Tibial artery (tissue), 4 donors: ENCODE measurements around the gene NFU1.

Source experiments
- DNase-seq, 2 donors: peaks; one replicate each; pipeline ENCODE4 v3.0.0-alpha.2; 2019
- H3K27ac ChIP-seq, 2 donors: fragments of 200-600 bp; sonication (generic) in 1 of 2; 1 replicate in 1 of 2; 2 replicates in 1 of 2; pipeline ENCODE4 v1.5.1; 2018 to 2019; ENCODE audit warnings: mild to moderate bottlenecking in 1 of 2
- H3K27me3 ChIP-seq, 2 donors: fragments of 200-600 bp; sonication (generic) in 1 of 2; one replicate each; pipeline versions ENCODE4 v1.5.1 to v1.6.0; 2016 to 2019
- H3K36me3 ChIP-seq, 3 donors: fragments of 200-600 bp; sonication (generic) in 2 of 3; one replicate each; pipeline ENCODE4 v1.5.1; 2016 to 2019; ENCODE audit warnings: mild to moderate bottlenecking in 2 of 3
- H3K4me1 ChIP-seq, 4 donors: fragments of 200-600 bp; sonication (generic) in 2 of 4; 1 replicate in 3 of 4; 2 replicates in 1 of 4; pipeline ENCODE4 v1.5.1; 2016 to 2019
- H3K4me3 ChIP-seq, 2 donors: fragments of 200-600 bp; sonication (generic) in 1 of 2; 1 replicate in 1 of 2; 2 replicates in 1 of 2; pipeline ENCODE4 v1.5.1; 2018 to 2019; ENCODE audit warnings: mild to moderate bottlenecking in 2 of 2
- H3K9me3 ChIP-seq, 3 donors: fragments of 200-600 bp; sonication (generic) in 1 of 3; one replicate each; pipeline ENCODE4 v1.5.1; 2016 to 2019
- intact Hi-C: fragments of 100-400 bp; cut with DNase I; formaldehyde crosslinking; loops from one replicate; pipeline ENCODE4 v1.15.0; 2023; ENCODE audit warnings: low total_unique reads
- TF ChIP-seq, protein P1 (sequence below), 2 experiments: fragments of 200-600 bp in 1 of 2; fragments of 450-650 bp in 1 of 2; IDR thresholded peaks; one replicate each; pipeline ENCODE4 v1.5.1; 2017 to 2019; ENCODE audit warnings: antibody characterized with exemption in 2 of 2, mild to moderate bottlenecking in 1 of 2, moderate library complexity in 1 of 2

The NFU1 gene

DNA sequence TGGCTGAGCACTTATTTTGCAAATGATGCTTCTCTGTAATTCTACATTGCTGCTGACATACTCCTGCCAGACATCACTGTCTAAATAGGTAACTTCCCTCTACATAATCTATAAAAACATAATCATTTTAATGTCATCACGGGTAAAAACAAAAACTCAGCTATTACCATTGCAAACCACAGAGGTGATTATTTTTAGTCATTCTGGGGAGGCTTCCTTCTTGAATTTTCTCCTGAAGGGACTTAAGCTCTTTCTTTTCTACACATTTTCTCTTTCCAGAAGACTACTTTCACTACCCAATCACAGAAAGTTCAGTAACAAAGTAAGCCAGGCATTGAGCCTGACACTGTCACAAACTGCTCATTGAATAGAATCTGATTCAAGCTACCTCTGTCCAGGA, 40.4 kb upstream of the NFU1 start:
- H3K27ac ChIP-seq = no peak overlapping the region
- H3K4me3 ChIP-seq = no peak overlapping the region
- no peaks in the 10 kb centered on the region for H3K4me1 ChIP-seq
- H3K36me3 ChIP-seq = peaks cover 12 to 48% (median 18%) of the 10 kb centered on the region in 3 donors
- DNase-seq = no peak
- H3K27me3 ChIP-seq = no peaks in the 10 kb centered on the region
- no peaks in the 10 kb centered on the region for H3K9me3 ChIP-seq
- TF ChIP-seq, protein P1, sequence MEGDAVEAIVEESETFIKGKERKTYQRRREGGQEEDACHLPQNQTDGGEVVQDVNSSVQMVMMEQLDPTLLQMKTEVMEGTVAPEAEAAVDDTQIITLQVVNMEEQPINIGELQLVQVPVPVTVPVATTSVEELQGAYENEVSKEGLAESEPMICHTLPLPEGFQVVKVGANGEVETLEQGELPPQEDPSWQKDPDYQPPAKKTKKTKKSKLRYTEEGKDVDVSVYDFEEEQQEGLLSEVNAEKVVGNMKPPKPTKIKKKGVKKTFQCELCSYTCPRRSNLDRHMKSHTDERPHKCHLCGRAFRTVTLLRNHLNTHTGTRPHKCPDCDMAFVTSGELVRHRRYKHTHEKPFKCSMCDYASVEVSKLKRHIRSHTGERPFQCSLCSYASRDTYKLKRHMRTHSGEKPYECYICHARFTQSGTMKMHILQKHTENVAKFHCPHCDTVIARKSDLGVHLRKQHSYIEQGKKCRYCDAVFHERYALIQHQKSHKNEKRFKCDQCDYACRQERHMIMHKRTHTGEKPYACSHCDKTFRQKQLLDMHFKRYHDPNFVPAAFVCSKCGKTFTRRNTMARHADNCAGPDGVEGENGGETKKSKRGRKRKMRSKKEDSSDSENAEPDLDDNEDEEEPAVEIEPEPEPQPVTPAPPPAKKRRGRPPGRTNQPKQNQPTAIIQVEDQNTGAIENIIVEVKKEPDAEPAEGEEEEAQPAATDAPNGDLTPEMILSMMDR (IDR thresholded peaks at IDR 0.05) = no peak
- intact Hi-C loops = no loop called here

GRCh38 chr2:69474688-69475087, 37.5 kb upstream of the NFU1 start:
- no peak overlapping the region for H3K4me3 ChIP-seq
- no peaks in the 10 kb centered on the region for H3K4me1 ChIP-seq
- no peaks in the 10 kb centered on the region for H3K9me3 ChIP-seq
- no peak for DNase-seq
- no peak overlapping the region for H3K27ac ChIP-seq
- intact Hi-C loops = no loop called here
- H3K27me3 ChIP-seq = no peaks in the 10 kb centered on the region
- TF ChIP-seq, protein P1 (IDR thresholded peaks at IDR 0.05) = no peak
- peaks cover 0 to 29% (median 0%) of the 10 kb centered on the region in 3 donors for H3K36me3 ChIP-seq

- intact Hi-C loops = no loop called here
- Histone ChIP-seq H3K4me1 (no peaks in the 10 kb centered on the region), H3K36me3 (peaks cover 0 to 13% (median 0%) of the 10 kb centered on the region in 3 donors), H3K27ac (no peak overlapping the region), H3K27me3 (no peaks in the 10 kb centered on the region), H3K9me3 (no peaks in the 10 kb centered on the region), H3K4me3 (no peak overlapping the region)
- TF ChIP-seq, protein P1 (IDR thresholded peaks at IDR 0.05) = no peak
- DNase-seq = no peak
These were observed 34.6 kb upstream of the NFU1 start for GRCh38 chr2:69471793-69472192.

DNA sequence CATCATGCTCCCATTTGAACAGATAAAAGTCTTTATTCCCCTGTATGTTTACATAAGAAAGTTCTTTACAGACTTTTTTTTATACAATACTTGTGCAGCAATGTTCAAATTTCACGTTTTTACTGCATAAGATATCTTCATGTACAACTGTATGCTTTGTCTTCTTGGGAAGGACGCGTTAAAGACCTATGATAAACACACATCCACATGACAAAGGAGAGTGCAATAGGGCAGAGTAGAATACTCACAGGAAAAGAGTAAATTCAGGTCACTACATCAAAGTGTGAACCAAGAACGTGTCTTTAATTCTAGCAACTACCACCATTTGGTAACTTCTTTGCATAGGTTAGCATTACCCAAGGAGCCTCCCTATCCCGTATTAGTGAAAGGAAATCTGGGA, 33.7 kb upstream of the NFU1 start:
- TF ChIP-seq, protein P1 (IDR thresholded peaks at IDR 0.05) = no peak

DNA sequence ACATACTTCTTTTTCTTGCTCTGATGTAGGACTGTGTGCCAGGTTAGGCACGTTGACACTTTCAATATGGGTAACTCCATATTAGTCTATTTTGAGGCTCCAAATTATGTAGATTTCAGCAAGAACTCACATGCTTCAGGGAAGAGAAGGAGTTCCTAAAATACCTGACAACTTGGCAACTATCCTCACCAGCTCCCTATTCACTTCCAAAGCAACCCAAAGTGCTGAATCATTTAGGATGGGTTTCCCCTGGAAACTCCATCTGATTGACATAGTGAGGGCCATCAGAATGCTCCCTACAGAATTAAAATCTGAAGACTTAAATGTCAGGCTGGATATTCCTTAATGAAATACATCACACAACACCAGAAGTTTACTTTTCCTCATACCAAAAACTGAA, 32.5 kb upstream of the NFU1 start:
- no peaks in the 10 kb centered on the region for H3K27me3 ChIP-seq
- H3K36me3 ChIP-seq = peaks cover 11 to 18% (median 15%) of the 10 kb centered on the region in 3 donors
- TF ChIP-seq, protein P1 (IDR thresholded peaks at IDR 0.05) = no peak
- no peak overlapping the region for H3K4me3 ChIP-seq
- no peaks in the 10 kb centered on the region for H3K9me3 ChIP-seq
- H3K4me1 ChIP-seq = no peaks in the 10 kb centered on the region
- intact Hi-C loops = loop anchor here (1.0 kb wide), 1 partner anchor 7 kb away; no protein-coding TSS in a partner anchor
- DNase-seq = no peak
- H3K27ac ChIP-seq = no peak overlapping the region

More for the DNA sequence above, 33.7 kb upstream of the NFU1 start:
- intact Hi-C loops = loop anchor here (1.0 kb wide), 1 partner anchor 9 kb away; no protein-coding TSS in a partner anchor
- H3K4me3 ChIP-seq = no peak overlapping the region
- no peaks in the 10 kb centered on the region for H3K27me3 ChIP-seq
- H3K36me3 ChIP-seq = peaks cover 3 to 18% (median 5%) of the 10 kb centered on the region in 3 donors
- no peaks in the 10 kb centered on the region for H3K9me3 ChIP-seq
- DNase-seq = no peak
- no peaks in the 10 kb centered on the region for H3K4me1 ChIP-seq
- H3K27ac ChIP-seq = no peak overlapping the region

DNA sequence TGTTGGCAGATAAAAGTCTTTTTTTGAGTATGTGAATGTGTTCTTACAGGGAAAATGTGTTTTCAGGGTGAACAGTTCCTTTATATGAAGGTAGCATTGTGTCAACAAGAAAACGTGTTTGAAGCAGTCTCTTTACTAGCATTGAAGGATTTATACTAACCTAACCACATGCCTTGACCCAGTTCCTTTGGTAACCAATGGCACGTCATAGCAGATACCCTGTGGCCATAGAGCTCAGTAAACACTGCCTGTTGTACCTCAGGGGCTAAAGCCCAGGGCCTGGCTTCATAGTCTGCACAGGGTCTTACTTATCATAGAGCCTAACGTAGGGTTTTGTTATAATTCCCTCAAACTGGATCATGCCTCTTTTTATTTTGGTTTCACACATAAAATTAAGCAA, 32.1 kb upstream of the NFU1 start:
- peaks cover 11 to 21% (median 19%) of the 10 kb centered on the region in 3 donors for H3K36me3 ChIP-seq
- TF ChIP-seq, protein P1 (IDR thresholded peaks at IDR 0.05) = no peak
- H3K4me3 ChIP-seq = no peak overlapping the region
- no peak overlapping the region for H3K27ac ChIP-seq
- intact Hi-C loops = no loop called here
- H3K9me3 ChIP-seq = no peaks in the 10 kb centered on the region
- no peak for DNase-seq
- no peaks in the 10 kb centered on the region for H3K4me1 ChIP-seq
- no peaks in the 10 kb centered on the region for H3K27me3 ChIP-seq
